Measurements from ENCODE around the gene CMIP.

Gene CMIP

GRCh38 chr16:81469710-81470535 is 25.3 kb downstream of the CMIP start:
- no peaks in the 10 kb centered on the region for H3K27me3 Mint-ChIP-seq (ENCODE audit: low read depth)

GRCh38 chr16:81470796-81471636 is 26.4 kb downstream of the CMIP start:
- no peak overlapping the region for H3K4me3 Mint-ChIP-seq
- no peaks in the 10 kb centered on the region for H3K27me3 Mint-ChIP-seq (ENCODE audit: low read depth)
- peak overlapping the region; percentile 9 to 42 (median 29) for H3K27ac Mint-ChIP-seq
- H3K36me3 Mint-ChIP-seq (ENCODE audit: low read depth), result peaks cover 9% of the 10 kb centered on the region
- H3K9me3 Mint-ChIP-seq, result no peaks in the 10 kb centered on the region
- H3K4me1 Mint-ChIP-seq, result peaks cover 39% of the 10 kb centered on the region
- no peak for TF ChIP-seq CTCF (IDR thresholded peaks at IDR 0.05; ENCODE audit: unreplicated experiment in 3 of 3)

More at GRCh38 chr16:81469710-81470535, 25.3 kb downstream of the CMIP start:
- H3K36me3 Mint-ChIP-seq (ENCODE audit: low read depth), result peaks cover under 1% of the 10 kb centered on the region
- no peak for TF ChIP-seq CTCF (IDR thresholded peaks at IDR 0.05; ENCODE audit: unreplicated experiment in 3 of 3)
- H3K27ac Mint-ChIP-seq, result peak overlapping the region; percentile 10 to 74 (median 48)
- peaks cover 33% of the 10 kb centered on the region for H3K4me1 Mint-ChIP-seq
- H3K4me3 Mint-ChIP-seq, result no peak overlapping the region
- no peaks in the 10 kb centered on the region for H3K9me3 Mint-ChIP-seq

GRCh38 chr16:81471882-81472281 is 27.3 kb downstream of the CMIP start:
- Mint-ChIP-seq H3K9me3 (no peaks in the 10 kb centered on the region), H3K27ac (peak overlapping the region in 2 of 3 experiments; percentile 17 to 42), H3K4me1 (peaks cover 39% of the 10 kb centered on the region), H3K27me3 (ENCODE audit: low read depth) (no peaks in the 10 kb centered on the region), H3K4me3 (no peak overlapping the region), H3K36me3 (ENCODE audit: low read depth) (peaks cover 17% of the 10 kb centered on the region)
- TF ChIP-seq CTCF (IDR thresholded peaks at IDR 0.05; ENCODE audit: unreplicated experiment in 3 of 3), result no peak

- Mint-ChIP-seq H3K27me3 (ENCODE audit: low read depth) (no peaks in the 10 kb centered on the region), H3K36me3 (ENCODE audit: low read depth) (peaks cover 17% of the 10 kb centered on the region), H3K4me1 (peaks cover 39% of the 10 kb centered on the region), H3K27ac (no peak overlapping the region), H3K4me3 (no peak overlapping the region), H3K9me3 (no peaks in the 10 kb centered on the region)
- TF ChIP-seq CTCF (IDR thresholded peaks at IDR 0.05; ENCODE audit: unreplicated experiment in 3 of 3), result no peak
These were observed 27.8 kb downstream of the CMIP start for GRCh38 chr16:81472391-81472790.

GRCh38 chr16:81473066-81473488 is 28.5 kb downstream of the CMIP start:
- Mint-ChIP-seq H3K4me1 (peaks cover 39% of the 10 kb centered on the region), H3K27me3 (ENCODE audit: low read depth) (no peaks in the 10 kb centered on the region), H3K9me3 (no peaks in the 10 kb centered on the region), H3K4me3 (peak overlapping the region in 2 of 3 experiments; percentile 13 to 36), H3K27ac (peak overlapping the region; percentile 79 to 93 (median 89)), H3K36me3 (ENCODE audit: low read depth) (peaks cover 17% of the 10 kb centered on the region)
- TF ChIP-seq CTCF (IDR thresholded peaks at IDR 0.05; ENCODE audit: unreplicated experiment in 3 of 3), result no peak
